COLO829 (cell line): Measurements from ENCODE around the gene ARL14EPL.

Source experiments
- DNase-seq: peaks from one replicate; pipeline ENCODE4 v3.0.0; 2012; ENCODE audit warnings: low spot score

Gene ARL14EPL

DNA sequence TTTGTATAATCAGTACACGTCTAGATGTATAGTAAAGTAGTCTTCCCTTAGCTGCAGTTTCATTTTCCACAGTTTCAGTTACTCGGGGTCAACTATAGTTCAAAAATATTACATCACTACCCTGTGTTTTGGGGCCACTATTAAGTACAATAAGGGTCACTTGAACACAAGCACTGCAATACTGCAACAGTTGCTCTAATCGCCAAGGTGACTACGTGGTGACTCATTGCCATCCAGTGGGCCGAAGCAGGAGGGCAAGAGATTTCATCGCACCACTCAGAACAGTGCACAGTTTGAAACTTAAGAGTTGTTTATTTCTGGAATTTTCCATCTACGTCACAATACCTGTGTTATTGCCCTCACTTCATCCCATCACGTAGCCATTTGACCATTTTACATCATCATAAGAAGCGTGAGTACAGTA lies at the start of gene ARL14EPL:
TSS of gene ARL14EPL (plus strand) at position 379 of the 424 bp plus-strand sequence. CDS start 18,994 bp downstream, outside the sequence.
- DNase-seq, result peak; percentile 66

DNA sequence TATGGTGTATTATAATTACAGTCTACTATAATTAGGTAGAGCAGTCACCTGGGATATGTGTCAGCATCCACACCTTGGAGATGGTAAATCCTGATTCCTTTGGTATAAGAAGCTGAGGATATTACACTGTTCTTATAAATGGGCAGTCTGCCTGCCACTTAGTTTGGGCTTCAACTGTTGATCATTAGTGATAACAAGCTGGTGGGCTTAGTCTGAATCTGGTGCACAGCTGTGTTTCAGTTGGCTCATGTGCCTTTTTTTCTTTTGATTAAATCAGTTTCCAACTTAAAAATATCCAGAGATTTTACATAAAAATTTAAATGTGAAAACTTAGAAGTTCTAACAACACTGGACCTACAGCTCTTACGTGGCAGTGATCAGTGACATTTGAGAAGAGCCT lies 48.8 kb upstream of the ARL14EPL start:
- no peak for DNase-seq

DNA sequence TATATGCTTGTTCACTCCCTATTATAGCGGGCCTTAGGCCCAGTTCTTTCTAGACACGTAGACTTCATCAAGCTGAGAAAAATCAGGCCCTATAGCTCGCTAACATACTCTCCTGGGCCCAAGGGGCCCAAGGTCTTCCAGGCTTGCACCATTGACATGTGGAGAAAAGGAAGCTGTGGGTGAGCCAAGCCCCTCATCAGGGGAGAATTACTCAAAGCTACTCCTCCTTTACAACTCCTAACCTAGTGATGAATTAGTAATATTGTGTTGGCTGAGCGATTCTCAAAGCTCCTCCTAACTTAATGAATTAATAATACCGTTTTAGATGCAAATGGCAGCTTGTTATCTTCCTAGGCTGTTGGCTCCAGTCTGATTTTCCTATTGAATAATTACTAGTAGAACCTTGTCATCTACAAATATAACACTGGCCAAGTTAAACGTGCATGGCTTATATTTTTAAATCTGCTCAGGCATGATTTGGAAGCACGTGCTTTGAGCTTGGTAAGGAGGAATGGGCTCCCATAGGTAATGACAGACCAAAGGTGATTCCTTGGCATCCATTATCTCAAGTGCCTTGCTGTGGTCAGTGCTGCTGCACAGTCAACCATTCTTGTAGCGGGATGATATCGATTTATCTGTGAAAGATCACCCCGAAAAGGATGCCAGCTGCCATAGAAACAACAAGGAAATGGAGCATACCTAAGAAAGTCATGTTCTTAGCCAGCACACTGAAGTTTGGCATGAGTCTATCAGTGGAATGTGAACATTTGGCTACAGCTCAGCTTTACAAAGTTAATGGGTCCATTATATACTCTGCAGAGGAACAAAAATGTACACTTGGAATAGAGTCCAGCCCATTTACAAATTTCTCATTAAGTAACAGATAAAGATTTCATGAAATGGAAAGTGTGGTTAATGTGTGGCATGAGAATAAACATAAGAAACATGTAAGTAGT lies 46.2 kb upstream of the ARL14EPL start:
- DNase-seq, result no peak

DNA sequence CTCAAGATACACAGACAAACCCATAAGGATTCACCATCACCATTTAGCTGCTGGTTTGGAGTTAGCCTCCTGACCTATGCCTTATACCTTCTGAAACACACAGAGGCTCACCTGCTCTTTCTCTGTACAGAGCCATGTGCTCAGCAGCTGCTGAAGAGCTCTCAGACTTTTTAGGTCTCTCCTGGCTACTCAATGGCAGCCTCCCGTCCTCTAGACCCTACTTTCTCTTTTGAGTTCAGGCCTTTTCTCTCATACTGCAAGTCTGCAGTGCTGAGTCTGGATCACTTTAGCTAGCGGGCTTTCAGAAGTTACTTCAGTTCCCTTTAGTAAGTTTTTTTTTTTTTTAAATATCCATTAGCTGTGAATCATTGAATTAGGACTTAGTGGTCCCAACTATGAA lies 44.3 kb upstream of the ARL14EPL start:
- no peak for DNase-seq

DNA sequence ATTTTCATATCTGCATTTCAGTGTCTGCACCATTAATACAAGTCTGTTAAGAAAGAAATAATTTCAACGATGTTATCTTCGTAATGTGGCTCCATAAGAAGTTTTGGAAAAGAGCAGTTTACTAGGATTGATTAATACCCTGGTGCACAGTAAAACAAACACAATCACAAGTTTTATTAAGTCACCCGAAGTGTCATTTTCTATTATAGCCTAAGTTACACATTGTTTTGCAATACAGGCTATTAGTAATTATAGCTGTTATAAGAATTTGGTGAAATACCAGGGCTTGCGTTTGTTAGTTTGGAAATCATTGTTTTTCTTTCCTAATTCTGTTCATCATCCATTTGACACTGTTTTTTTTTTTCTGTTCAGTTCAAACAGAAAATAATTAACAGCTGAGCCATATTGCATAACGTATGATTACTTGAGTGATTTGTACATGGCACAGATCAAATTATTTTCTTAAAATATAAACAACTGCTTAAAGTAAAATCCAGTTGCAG lies 39.4 kb upstream of the ARL14EPL start:
- no peak for DNase-seq

DNA sequence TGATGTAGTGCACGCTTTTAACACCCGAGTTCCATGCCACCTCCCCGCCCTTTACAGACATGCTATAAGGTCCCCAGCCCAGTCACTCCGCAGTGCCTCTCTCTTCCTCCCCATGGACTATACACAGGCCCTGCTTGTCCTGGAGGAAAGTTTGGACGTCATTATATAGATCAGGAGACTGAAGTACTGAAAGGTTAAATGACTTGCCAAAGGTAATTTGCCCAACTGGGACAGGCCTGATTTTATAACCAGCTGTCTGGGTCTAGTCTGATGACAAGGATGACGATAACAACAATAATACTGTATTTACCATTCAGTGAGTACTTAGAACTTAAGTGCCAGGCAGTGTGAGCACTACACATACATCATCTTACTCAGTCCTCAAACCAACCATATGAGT lies 36.9 kb upstream of the ARL14EPL start:
- DNase-seq, result no peak

DNA sequence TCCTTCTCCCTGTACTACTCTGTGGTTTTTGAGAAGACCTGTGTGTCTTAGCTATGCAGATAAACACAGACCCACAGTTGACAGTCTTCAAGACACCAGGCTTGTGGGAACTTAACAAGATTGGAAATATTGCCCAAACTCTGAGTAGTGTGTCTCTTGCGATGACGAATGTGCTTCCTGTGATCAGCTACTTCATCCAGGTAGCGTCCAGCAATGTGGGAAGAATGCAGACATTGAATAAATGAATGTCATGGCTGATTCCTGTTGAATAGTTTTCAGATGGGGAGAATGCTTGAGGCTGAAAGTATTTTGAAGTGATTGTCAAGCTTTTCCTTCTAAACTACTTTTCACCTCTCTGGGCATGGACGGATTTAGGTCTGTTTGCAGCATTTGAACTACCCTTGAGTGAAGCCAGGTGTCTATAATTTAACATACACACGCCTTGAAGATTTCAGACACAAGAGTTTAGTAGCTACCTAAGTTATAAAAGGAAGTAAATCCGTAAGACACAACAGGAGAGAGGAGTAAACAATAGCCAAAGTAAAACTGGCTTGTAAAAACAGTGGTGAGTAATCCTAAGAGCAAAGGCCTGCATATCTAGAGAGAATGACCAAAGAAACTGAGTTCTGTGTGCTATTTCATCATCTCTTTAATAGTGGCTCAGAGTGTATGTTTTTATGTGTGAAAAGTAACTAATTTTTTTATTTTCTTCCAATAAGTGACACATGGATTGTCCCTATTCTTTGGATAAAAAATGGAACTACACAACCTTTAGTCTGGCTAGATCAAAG lies 30.0 kb upstream of the ARL14EPL start:
- DNase-seq, result no peak

DNA sequence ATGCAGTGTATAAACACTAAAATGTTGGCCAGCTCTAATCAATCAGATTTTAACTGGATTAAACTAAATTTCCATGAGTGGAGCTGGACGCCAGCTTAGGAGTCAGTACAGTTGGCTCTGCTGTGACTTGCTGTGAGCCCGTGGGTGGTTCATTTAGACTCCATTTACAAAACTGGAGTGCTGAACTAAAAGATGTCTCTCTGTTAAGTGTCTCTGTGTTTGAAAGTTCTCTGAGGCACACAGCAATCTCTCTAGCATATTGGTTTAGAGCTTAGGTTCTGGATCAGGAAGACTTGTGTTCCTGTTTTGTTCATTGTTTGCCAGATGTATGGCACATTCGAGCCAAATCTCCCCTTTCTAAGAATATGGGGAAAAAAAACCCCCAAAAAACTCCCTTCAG lies 28.0 kb upstream of the ARL14EPL start:
- DNase-seq, result no peak

DNA sequence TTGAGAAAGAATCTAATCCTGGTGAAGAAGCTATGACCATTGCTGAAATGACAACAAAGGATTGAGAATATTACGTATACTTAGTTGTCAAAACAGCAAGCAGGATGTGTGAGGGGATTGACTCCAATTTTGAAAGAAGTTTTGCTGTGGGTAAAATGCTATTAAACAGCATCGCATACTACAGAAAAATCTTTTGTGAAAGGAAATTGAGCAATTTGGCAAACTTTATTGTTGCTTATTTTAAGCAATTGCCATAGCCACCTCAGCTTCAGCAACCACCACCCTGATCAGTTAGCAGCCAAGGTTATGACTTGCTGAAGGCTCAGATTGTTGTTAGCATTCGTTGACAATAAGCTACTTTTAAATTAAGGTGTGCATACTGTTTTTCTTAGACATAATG lies 22.5 kb upstream of the ARL14EPL start:
- DNase-seq, result no peak

DNA sequence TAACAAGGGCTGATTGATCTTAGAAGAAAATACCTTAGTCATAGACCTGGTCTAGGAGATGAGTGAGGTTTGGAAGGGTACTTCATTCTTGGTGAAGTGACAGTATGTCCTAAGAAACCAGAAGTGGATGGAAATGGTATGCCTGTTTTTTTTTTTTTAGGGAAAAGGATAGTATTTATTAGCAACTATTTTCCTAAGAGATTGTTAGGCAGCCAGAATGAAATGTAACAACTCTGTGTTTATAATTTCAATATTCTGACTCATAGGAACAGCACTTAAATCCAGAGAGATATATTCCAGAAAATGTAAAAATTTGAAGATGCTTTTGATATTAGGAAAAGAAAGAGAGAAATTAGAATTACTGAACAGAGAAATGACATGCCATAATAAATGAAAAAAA lies 21.2 kb upstream of the ARL14EPL start:
- no peak for DNase-seq

DNA sequence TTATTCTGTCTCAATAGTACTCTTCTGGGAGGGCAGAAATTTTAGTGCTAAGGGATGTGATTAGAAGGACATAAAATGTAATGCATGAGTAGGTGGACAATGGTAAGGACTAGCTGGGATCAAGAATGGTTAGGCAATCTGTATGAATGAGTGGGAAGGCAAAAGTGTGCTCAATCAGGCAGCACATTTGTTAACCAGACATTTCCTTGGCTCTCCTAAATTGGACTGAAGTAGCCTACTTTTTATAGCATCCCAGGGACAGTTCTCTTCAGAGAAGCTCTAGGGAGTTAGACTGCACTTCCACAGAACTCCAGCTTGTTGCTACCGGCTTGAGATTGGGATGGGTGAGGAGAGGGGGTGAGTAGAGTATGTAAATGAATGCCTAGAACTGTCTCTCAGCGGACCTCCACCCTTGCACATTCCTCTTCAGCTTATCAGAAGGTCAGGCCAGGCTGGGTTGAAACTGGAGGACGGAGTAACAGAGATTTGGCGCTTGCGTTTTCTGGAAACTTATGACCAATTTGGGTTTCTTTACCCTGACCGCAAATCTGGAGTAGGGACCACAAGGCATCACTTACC lies 19.0 kb upstream of the ARL14EPL start:
- DNase-seq, result no peak

DNA sequence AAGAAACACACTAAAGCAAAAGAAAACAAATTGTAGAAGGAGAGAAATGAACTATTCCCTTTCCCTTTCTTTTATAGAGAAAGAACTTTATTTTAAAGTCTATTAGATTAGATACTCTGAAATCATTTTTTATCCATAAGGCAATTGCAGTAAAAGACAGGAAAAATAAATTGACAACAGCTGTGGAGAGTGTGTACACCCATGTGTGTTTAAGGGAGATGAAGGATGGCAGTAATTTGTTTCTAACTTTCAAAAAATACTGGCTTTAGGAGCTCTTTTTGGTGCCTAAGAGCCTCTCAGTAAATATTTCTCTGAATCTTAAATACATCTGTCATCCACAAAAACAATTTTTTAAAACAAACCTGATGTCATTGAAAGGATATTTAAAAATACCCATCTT lies 18.3 kb upstream of the ARL14EPL start:
- no peak for DNase-seq

DNA sequence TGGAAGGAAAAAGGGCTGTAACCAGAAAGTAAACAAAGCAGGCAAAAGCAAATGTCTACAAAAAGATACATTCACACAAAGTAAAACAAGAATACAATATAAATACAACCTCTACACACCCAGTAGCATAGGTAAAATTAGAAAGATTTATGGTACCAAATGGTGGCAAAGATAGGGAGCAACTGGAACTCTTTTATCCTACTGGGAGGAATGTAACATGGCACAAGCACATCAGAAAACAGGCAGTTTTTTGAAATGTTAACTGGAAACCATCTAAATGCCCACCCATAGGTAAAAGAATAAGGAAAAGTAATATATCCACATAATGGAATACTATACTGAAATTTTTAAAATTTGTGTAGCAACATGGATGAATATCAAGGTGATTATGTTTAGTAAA lies 8.7 kb upstream of the ARL14EPL start:
- no peak for DNase-seq

DNA sequence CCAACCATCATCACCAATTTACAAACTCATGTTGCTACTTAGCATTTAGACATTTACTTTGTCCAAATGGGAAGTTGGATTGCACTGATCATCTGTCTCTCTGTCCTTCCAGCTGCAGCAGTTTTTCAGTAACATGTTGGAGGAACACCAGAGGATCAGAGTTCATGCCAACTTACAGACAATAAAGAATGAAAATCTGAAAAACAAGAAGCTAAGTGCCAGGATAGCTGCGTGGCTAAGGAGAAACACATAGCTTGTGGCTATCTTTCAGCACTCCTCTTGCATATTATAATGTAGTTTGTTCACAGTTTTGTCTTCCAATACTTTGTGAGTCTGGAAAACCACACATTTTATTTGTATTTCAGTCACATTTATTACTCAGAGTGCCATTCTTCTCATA lies 6.4 kb upstream of the ARL14EPL start:
- no peak for DNase-seq

DNA sequence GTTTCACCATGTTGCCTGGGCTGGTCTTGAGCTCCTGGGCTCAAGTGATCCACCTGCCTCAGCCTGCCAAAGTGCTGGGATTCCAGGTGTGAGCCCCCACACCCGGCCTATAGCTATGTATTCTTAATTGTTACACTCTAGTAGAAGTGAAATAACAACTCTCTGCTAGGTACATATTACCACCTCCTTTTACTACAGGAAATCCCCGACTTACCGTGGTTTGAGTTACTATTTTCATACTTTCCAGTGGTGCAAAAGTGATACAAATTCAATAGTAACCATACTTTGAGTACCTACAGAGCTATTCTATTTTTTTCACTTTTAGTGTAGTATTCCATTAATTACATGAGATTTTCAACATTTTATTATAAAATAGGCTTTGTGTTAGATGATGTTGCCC lies 719 bp downstream of the ARL14EPL start:
- DNase-seq, result no peak

DNA sequence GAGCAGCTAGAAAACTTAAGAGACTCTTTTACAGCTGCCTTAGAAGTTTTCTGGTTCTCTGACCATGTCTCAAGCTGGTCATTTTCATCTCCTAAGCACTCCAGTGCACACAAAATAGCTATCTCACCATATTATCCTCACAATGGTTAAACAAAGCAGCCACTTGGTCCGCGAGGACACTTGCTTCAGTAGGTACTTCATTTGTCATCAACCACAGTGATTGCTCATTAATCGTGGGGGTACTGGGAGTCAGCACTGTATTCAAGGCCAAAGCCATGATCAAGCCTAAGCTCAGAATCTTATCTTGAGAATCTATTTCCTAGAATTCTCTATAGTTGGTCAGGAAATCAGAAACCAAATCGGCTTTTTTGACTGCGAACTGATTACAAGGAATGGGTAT lies 2.9 kb downstream of the ARL14EPL start:
- DNase-seq, result no peak

DNA sequence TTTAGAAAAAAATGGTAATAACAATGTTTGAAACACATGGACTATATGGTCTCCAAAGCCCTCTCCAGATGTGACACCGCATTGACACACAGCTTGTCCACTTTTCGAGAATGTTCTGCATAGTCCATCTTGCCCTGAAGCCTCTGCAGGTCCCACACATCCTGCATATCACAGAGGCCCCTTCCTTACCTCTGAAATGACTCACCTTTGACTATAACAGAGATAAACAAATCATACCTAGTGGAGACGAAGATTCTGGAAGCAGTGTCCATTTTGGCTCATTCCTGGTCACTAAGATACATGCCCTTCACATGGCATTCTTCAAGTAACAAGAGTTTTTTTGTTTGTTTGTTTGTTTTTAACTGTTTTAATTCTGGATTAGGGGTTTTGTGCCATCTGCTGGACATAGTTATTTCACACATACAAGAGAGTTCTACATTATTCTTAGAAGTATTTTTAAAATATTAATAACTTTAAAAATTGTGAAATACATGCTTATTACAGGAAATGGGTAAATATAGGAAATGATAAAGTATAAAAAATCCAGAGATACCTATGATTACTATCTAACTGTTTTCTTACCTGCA lies 5.1 kb downstream of the ARL14EPL start:
- DNase-seq, result no peak

DNA sequence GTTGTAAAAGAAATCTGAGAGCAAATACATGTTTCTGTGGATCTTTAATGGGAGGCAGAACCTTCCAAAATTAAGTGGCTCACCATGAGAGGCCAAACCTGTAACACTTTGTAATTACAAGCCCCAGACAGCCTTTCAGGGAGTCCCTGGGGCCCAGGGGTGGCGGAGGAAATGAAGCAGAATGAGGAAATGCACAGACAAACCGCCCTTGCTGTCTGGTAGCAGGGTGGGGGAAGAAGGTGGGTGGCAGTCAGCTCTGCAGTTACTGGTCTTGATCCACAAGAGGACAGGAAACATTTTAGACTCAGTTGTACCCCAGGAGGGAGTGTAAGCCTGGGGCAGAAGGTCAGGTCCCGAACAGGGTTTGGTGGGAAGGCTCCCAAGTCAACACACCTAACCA lies 6.5 kb downstream of the ARL14EPL start:
- DNase-seq, result no peak

DNA sequence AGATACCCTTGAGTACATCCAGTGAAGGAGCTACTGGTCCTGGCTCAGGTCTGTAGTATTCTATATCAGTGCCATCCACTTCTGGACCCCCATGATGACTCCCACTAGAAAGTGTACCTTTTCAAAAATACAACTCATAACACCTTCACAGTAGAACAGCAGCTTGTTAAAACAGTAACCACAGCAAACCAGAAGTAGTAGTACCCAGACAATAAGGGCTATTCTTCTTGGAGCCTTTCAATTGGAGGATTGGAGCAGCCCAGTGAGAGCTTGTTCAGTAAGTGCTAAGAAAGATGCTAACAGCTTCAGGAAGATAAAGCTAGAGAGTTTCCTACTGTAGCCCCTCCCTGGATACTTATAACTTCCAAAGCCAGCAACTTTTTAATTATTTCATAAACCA lies 10.1 kb downstream of the ARL14EPL start:
- no peak for DNase-seq

DNA sequence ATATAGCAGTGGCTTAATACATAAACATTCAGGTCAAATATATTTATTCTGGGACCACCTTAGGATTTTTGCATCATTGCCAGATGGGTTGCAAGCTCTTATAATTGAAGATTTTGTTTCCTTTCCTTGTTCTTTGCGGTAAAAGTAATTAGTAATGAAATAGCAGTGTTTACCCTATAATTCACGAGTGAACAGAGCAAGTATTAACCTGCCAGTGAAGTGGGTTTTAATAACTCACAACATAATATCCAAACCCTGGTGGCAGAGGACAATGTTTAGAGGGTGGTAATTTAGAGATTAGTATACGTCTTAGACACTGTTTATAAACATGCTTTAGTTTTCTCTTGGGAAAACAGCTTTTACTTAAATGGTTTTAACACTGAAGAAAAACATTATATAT lies 11.8 kb downstream of the ARL14EPL start:
- no peak for DNase-seq

DNA sequence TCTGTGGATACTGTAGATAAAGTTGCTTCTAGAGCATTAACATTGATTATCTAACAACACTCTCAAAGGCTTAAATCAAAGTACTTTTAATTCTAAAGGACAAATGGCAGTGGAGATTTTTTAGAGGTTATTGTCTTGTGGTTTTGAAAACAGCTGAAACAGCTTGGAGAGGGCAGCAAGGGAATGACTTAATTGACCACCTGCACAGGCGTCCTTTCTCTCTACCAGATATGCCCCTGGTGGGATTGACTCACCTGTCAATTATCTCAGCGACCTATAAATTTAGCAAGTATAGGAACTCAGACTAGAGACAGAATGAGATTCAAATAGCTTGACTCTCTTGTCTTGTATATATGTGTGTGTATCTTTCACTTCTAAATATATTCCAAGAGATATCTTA lies 13.5 kb downstream of the ARL14EPL start:
- DNase-seq, result no peak

DNA sequence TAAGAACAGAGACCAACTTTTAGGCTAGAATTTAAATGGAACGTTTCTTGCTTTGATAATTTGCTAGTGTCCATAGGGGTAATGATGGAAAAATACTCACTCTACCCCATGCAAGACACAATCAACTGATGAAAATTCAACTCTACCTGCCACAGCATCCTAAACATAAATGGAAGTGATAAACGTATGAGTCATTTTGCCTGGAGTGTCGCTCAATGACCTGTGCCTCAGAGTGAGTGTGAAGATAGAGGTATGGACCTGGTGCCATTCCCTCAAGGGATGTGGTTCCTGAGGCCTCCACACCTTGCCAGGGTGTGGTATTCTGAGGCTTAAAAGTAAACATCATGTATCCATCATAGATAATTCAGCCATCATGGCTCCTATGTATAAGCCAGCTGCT lies 14.0 kb downstream of the ARL14EPL start:
- no peak for DNase-seq
